SU-DHL-6 (cell line): Measurements from ENCODE around the gene CES4A.

Experiments used
- H2AFZ ChIP-seq: fragments of 200-600 bp; sonication (generic); 2 replicates; pipeline ENCODE4 v1.6.1; 2014; ENCODE audit warnings: low read depth, mild to moderate bottlenecking, moderate library complexity, mixed read lengths, antibody characterized with exemption, low read length; ENCODE audit not compliant: severe bottlenecking
- H3F3A ChIP-seq: fragments of 200-600 bp; shearing (Covaris generic); 2 replicates; pipeline ENCODE4 v1.6.0; 2016; ENCODE audit warnings: antibody characterized with exemption, mild to moderate bottlenecking; ENCODE audit not compliant: insufficient read depth
- H3K27ac ChIP-seq: fragments of 200-600 bp; sonication (generic); 2 replicates; pipeline ENCODE4 v1.5.1; 2016; ENCODE audit warnings: low read depth, mild to moderate bottlenecking, low read length, moderate library complexity, mixed read lengths
- H3K27me3 ChIP-seq: fragments of 200-600 bp; sonication (generic), shearing (Covaris generic); 2 replicates; pipeline ENCODE4 v1.6.0; 2014; ENCODE audit warnings: mild to moderate bottlenecking, low read length
- H3K36me3 ChIP-seq: fragments of 200-600 bp; sonication (generic); 2 replicates; pipeline ENCODE4 v1.6.1; 2014; ENCODE audit warnings: mild to moderate bottlenecking, low read length, mixed read lengths
- H3K4me2 ChIP-seq: fragments of 300-600, 200-600 bp; shearing (Covaris generic), sonication (generic); 2 replicates; pipeline ENCODE4 v1.6.0; 2014; ENCODE audit warnings: low read length, low read depth, mild to moderate bottlenecking; ENCODE audit not compliant: poor library complexity, severe bottlenecking
- H3K4me3 ChIP-seq: fragments of 200-600 bp; sonication (generic); 2 replicates; pipeline ENCODE4 v1.5.1; 2014; ENCODE audit warnings: antibody characterized with exemption, low read length, mild to moderate bottlenecking, mixed read lengths; ENCODE audit not compliant: insufficient read depth, poor library complexity, severe bottlenecking
- H3K79me2 ChIP-seq: fragments of 200-600 bp; sonication (generic); 2 replicates; pipeline ENCODE4 v1.6.1; 2014; ENCODE audit warnings: mild to moderate bottlenecking, low read length, moderate library complexity; ENCODE audit not compliant: insufficient read depth
- H3K9ac ChIP-seq: fragments of 200-600 bp; sonication (generic); 2 replicates; pipeline ENCODE4 v1.7.0; 2014; ENCODE audit warnings: mild to moderate bottlenecking, low read length
- H3K9me2 ChIP-seq: fragments of 200-600 bp; sonication (generic); replicated peaks from 2 replicates; pipeline ENCODE4 v1.6.1; 2014; ENCODE audit warnings: low read length; ENCODE audit not compliant: insufficient read depth
- H3K9me3 ChIP-seq: fragments of 200-600 bp; sonication (generic); 2 replicates; pipeline ENCODE4 v1.6.1; 2014; ENCODE audit warnings: low read length, mixed read lengths; ENCODE audit not compliant: insufficient read depth
- H4K20me1 ChIP-seq: fragments of 200-600 bp; sonication (generic); 2 replicates; pipeline ENCODE4 v1.6.1; 2014; ENCODE audit warnings: low read depth, mild to moderate bottlenecking, antibody characterized with exemption, low read length, moderate library complexity, mixed read lengths
- EZH2phosphoT487 ChIP-seq: fragments of 200-600 bp; sonication (generic), shearing (Covaris generic); conservative IDR thresholded peaks from 2 replicates; pipeline ENCODE4 v1.6.1; 2018; ENCODE audit warnings: mild to moderate bottlenecking, antibody characterized with exemption, low read length, moderate library complexity, mixed read lengths
- TF ChIP-seq, protein P1 (sequence below): fragments of 200-600 bp; sonication (generic); IDR thresholded peaks from one replicate; pipeline ENCODE4 v1.5.1; 2017; ENCODE audit warnings: antibody characterized with exemption, mild to moderate bottlenecking, low read length, moderate library complexity; ENCODE audit not compliant: insufficient read depth, poor library complexity, severe bottlenecking

CES4A gene

GRCh38 chr16:67054901-67055300, 66.5 kb downstream of the CES4A start:
- Histone ChIP-seq H3K27me3 (no peaks in the 10 kb centered on the region), H3K9me3 (no peaks in the 10 kb centered on the region), H4K20me1 (no peaks in the 10 kb centered on the region), H3K4me2 (no peak overlapping the region), H3K27ac (no peak overlapping the region), H3F3A (peaks cover 10% of the 10 kb centered on the region; the same call in 1 of the 2 replicates), H3K9me2 (no peaks in the 10 kb centered on the region), H3K9ac (no peak overlapping the region), H3K4me3 (no peak overlapping the region), H2AFZ (no peak overlapping the region), H3K79me2 (peaks cover 90% of the 10 kb centered on the region), H3K36me3 (no peaks in the 10 kb centered on the region)
- TF ChIP-seq, protein P1, sequence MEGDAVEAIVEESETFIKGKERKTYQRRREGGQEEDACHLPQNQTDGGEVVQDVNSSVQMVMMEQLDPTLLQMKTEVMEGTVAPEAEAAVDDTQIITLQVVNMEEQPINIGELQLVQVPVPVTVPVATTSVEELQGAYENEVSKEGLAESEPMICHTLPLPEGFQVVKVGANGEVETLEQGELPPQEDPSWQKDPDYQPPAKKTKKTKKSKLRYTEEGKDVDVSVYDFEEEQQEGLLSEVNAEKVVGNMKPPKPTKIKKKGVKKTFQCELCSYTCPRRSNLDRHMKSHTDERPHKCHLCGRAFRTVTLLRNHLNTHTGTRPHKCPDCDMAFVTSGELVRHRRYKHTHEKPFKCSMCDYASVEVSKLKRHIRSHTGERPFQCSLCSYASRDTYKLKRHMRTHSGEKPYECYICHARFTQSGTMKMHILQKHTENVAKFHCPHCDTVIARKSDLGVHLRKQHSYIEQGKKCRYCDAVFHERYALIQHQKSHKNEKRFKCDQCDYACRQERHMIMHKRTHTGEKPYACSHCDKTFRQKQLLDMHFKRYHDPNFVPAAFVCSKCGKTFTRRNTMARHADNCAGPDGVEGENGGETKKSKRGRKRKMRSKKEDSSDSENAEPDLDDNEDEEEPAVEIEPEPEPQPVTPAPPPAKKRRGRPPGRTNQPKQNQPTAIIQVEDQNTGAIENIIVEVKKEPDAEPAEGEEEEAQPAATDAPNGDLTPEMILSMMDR = no peak
- no peak for TF ChIP-seq EZH2phosphoT487

DNA sequence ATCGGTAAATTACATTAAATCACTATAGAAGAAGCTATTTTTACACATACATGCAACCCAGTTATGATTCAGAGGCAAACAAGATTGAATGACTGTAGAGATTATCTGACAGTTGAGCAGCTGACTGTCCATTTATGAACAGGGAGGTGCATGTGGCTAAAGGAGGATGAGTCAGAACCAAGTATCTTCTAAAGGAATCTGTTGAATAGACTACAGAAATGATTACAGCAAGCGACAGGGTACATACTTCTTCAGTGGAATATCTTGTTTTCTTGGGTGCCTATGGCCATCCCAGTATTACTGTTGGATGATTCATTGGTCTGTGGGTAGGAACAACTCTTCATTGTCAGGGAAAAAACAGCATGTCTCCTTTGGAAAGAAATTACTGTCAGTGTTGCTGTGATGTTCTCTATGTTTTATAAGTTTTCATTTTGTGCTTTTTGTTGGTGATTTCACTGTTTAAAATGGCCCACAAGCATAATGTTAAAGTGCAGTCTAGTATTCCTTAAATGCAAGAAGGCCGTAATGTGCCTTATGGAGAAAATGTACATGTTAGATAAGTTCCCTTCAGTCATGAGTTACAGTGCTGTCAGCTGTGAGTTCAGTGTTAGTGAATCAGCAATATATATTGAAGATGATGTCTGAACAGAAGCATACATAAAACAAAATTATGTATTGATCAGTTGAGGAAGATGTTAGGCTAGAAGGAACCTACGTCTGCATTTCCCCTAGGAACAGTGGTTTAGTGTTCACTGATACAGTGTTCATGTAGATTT, 67.5 kb downstream of the CES4A start:
- TF ChIP-seq, protein P1 = no peak
- no peak for TF ChIP-seq EZH2phosphoT487
- Histone ChIP-seq H2AFZ (no peak overlapping the region), H3K9me2 (no peaks in the 10 kb centered on the region), H3K79me2 (peaks cover 92% of the 10 kb centered on the region), H3K4me3 (no peak overlapping the region), H3K4me2 (no peak overlapping the region), H4K20me1 (0 out of 2 replicates have a peak, but pooled peaks cover 1% of the 10 kb centered on the region), H3K9ac (no peak overlapping the region), H3K36me3 (no peaks in the 10 kb centered on the region; the same call in 1 of the 2 replicates), H3K27ac (no peak overlapping the region), H3K27me3 (no peaks in the 10 kb centered on the region), H3K9me3 (no peaks in the 10 kb centered on the region), H3F3A (peaks cover 7% of the 10 kb centered on the region; the same call in 1 of the 2 replicates)
